GM10248 (cell line): ENCODE measurements around the gene VWF.

Experiments
- CTCF ChIA-PET: fragments of 300-600 bp; sonication (Branson Sonifier 250); formaldehyde crosslinking; extraction: SDS; loops from one replicate; lab custom pipeline; 2021; ENCODE audit warnings: antibody characterized with exemption; lab: Yijun Ruan, JAX
- POLR2A ChIA-PET: fragments of 350-650 bp; sonication (Branson Sonifier 250); formaldehyde crosslinking; extraction: SDS; loops from one replicate; lab custom pipeline; 2020; ENCODE audit warnings: antibody characterized with exemption; lab: Yijun Ruan, JAX
- DNase-seq: peaks from one replicate; pipeline ENCODE4 v3.0.0; 2012; ENCODE audit errors: extremely low spot score
- TF ChIP-seq, protein P1 (sequence below): IDR thresholded peaks from 2 replicates; pipeline ENCODE4 v1.5.1; 2012; ENCODE audit warnings: mild to moderate bottlenecking, low read depth; ENCODE audit errors: extremely low read depth, missing control alignments, control extremely low read depth

VWF gene

DNA sequence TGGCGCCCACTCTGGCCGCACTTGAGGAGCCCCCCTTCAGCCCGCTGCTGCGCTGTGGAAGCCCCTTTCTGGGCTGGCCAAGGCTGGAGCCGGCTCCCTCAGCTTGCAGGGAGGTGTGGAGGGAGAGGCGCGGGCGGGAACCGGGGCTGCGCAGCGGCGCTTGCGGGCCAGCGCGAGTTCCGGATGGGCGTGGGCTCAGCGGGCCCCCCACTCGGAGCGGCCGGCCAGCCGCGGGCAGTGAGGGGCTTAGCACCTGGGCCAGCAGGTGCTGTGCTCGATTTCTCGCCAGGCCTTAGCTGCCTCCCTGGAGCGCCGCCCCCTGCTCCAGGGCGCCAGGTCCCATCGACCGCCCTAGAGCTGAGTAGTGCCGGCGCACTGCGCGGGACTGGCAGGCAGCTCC is 8.0 kb upstream of the VWF start:
- ChIA-PET CTCF (interaction anchor here (0.9 kb wide), 1 partner anchor 146 kb away, joined by 3 read pairs; no protein-coding TSS in a partner anchor), POLR2A (no interaction called here)
- TF ChIP-seq, protein P1, sequence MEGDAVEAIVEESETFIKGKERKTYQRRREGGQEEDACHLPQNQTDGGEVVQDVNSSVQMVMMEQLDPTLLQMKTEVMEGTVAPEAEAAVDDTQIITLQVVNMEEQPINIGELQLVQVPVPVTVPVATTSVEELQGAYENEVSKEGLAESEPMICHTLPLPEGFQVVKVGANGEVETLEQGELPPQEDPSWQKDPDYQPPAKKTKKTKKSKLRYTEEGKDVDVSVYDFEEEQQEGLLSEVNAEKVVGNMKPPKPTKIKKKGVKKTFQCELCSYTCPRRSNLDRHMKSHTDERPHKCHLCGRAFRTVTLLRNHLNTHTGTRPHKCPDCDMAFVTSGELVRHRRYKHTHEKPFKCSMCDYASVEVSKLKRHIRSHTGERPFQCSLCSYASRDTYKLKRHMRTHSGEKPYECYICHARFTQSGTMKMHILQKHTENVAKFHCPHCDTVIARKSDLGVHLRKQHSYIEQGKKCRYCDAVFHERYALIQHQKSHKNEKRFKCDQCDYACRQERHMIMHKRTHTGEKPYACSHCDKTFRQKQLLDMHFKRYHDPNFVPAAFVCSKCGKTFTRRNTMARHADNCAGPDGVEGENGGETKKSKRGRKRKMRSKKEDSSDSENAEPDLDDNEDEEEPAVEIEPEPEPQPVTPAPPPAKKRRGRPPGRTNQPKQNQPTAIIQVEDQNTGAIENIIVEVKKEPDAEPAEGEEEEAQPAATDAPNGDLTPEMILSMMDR, result no peak
- DNase-seq, result no peak

DNA sequence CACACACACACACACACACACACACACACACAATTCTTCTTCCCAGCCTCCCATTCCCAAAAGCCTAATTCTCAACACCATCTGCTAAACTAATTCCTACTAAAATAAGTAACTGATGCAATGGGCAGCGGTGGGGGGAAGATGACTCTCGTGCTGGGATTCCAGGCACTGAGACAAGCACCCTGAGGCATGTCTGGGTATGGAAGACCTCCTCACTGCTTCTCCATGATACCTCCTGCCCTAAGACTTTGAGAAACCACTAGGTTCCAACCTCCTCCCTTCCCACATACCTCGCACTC is 789 bp upstream of the VWF start:
- DNase-seq, result no peak
- TF ChIP-seq, protein P1, result no peak
- POLR2A ChIA-PET, result no interaction called here
- CTCF ChIA-PET, result no interaction called here

DNA sequence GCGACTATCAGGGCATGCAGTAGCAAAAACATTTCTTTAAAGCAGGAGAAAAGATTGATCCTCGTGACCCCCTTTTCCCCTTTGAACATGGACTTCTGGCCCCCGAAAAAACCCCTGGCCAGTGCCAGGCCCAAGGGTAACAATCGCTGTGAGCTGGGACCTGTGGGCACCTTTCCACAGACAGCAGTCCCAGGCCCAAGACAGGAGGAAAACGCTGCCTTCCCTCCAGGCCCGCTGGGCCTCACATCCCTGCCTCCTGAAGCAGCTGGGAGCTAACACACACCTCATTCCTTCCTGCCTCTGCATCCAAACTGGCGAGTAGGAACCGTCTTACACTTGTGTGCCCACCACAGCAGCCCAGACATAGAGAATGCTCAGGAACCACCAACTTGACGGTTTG is 1.2 kb downstream of the VWF start:
- DNase-seq, result no peak
- ChIA-PET POLR2A (no interaction called here), CTCF (interaction anchor here (1.5 kb wide), 1 partner anchor 135 kb away, joined by 4 read pairs; no protein-coding TSS in a partner anchor)
- TF ChIP-seq, protein P1, result no peak

DNA sequence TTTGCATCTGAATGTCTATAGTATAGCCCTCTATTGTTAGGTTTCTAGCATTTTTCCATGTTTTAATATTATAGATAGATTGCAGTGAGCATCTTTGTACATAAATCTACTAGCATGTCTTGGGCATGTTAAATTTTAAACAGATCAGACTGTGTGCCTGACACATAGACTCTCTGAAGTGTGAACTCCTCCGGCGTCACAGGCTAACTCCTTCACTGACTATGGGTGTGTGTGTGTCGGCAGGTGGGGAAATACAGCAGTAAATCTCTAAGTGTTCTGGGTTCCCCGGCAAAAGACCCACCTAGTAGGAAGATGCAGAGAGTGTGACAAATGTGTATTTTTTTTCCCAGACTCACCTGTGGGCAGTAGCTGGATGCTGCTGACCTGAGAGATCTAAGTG is 2.3 kb downstream of the VWF start:
- ChIA-PET POLR2A (no interaction called here), CTCF (interaction anchor here (1.6 kb wide), 1 partner anchor 162 kb away, joined by 7 read pairs; no protein-coding TSS in a partner anchor)
- no peak for DNase-seq
- TF ChIP-seq, protein P1, result no peak

DNA sequence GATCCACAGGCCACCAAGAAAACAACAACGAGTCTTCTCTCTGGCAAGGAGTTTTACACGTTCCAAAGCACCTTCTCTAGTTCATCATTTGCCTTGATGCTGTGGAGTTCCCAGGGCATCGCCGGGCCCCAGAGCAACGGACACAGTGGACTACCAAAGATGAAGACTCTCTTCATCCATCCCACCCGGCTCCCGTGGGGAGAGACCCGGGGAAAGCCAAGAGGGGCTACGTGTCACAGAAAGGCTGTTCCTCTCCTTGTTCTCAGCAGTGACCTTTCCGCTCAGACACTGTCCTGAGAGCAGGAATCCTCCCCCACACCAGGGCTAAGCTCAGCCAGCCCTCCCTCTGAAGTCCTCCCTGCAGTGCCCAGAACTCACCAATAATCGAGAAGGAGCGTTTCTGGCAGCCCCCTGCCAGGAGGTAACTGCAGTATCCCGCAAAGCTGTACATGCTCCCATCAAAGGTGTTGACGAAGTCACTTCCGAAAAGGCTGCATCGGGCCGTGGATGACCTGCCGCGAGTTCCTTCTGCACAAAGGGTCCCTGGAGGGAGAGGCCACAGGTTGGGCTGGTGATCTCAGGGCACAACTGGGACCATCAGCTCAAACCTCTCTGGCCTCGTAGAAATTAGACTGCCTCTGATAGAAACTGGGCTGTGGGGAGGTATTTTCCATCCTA is 3.5 kb downstream of the VWF start:
- CTCF ChIA-PET, result interaction anchor here (1.6 to 1.8 kb wide), 2 partner anchors 133 to 163 kb away, joined by 3 to 7 read pairs; no protein-coding TSS in a partner anchor

DNA sequence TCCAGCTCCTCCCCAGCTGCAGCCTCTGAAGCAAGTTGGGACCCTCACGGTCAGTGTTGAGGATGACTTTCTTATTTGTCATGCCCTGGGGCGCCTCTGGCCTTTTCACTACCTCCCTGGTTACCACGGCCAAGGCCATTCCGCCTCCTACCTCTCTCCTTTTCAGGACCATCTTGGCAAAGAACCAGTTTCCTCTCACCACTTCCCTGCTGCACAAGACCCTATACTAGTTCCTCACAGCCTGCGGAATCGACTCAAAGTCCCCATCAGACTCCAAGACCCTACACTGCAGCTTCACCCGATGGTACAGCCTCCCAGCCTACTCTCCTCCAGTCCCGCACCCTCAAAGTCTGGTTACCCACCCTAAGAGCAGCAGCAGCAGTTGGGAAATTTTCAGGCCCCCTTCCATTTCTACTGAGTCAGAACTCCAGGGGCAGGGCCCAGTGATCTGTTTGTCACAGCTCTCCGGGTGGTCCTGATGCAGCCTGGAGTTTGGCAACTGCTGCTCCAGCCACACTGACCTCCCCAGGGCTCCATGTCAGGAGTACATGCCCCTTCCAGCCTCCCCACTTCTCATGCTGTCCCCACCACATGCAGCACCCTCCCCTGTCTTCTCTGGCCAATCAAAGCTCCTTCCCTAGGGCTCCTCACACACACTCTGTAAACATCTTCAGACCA is 5.4 kb downstream of the VWF start:
- POLR2A ChIA-PET, result no interaction called here

More for the DNA sequence above, 3.5 kb downstream of the VWF start:
- POLR2A ChIA-PET, result no interaction called here
- DNase-seq, result no peak
- TF ChIP-seq, protein P1, result no peak

More for the DNA sequence above, 5.4 kb downstream of the VWF start:
- CTCF ChIA-PET, result interaction anchor here (1.5 to 1.8 kb wide), 2 partner anchors 19 to 131 kb away, joined by 3 read pairs; no protein-coding TSS in a partner anchor
- no peak for DNase-seq
- TF ChIP-seq, protein P1, result no peak
